ENCODE measurements around the gene GPR37L1.

DNA sequence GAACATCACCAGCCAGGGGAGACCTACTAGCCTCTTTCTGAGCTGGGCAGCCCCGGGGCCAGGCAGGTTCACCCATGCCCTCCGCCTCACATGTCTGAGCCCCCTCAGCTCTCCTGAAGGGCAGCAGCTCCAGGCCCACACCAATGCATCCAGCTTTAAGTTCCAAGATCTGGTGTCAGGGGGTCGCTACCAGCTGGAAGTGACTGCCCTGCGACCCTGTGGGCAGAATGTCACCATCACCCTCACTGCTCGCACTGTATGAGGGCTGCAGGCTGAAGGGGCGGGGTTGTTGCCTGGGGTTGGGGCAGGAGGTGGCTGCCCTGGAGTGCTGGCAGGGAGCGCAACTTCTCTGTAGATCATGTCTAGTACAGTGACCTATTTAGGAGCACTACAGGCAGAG, 46.1 kb downstream of the GPR37L1 start:
- TF ChIP-seq, protein P1, sequence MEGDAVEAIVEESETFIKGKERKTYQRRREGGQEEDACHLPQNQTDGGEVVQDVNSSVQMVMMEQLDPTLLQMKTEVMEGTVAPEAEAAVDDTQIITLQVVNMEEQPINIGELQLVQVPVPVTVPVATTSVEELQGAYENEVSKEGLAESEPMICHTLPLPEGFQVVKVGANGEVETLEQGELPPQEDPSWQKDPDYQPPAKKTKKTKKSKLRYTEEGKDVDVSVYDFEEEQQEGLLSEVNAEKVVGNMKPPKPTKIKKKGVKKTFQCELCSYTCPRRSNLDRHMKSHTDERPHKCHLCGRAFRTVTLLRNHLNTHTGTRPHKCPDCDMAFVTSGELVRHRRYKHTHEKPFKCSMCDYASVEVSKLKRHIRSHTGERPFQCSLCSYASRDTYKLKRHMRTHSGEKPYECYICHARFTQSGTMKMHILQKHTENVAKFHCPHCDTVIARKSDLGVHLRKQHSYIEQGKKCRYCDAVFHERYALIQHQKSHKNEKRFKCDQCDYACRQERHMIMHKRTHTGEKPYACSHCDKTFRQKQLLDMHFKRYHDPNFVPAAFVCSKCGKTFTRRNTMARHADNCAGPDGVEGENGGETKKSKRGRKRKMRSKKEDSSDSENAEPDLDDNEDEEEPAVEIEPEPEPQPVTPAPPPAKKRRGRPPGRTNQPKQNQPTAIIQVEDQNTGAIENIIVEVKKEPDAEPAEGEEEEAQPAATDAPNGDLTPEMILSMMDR (IDR thresholded peaks at IDR 0.05 in 8 of 11, conservative IDR thresholded peaks at IDR 0.05 in 3 of 11) = no peak
- TF ChIP-seq POLR2A (IDR thresholded peaks at IDR 0.05) (no peak), POLR2AphosphoS5 (IDR thresholded peaks at IDR 0.05) (no peak)
